K562 (cell line): ENCODE measurements around the gene EYA3. TPM values are rescaled to one million over a fixed set of nuclear protein-coding genes. Genes with fewer than 3 reads are reported as not detected.
A peak's percentile ranks its signal among the peaks of the same experiment; 100 is the strongest.

ENCODE experiments used
- ATAC-seq: fragments of 200-7000 bp; cut with Tn5 transposase; 3 replicates; pipeline ENCODE4 v1.9.1; 2020; ENCODE audit warnings: moderate library complexity
- BruUV-seq: library from RNA; stranded (reverse); fragments of 400-500 nt; replicated peaks from 2 replicates; lab custom pipeline; 2021; lab: Mats Ljungman, UMichigan
- CTCF ChIA-PET: fragments of 300-600 bp; formaldehyde crosslinking; extraction: SDS; loops from one replicate; lab custom pipeline; 2021; ENCODE audit warnings: low intra/inter-chr PET ratio; lab: Yijun Ruan, JAX
- POLR2A ChIA-PET: fragments of 300-600, 350-650 bp; sonication (Branson Sonifier 250); formaldehyde crosslinking; extraction: SDS; loops from one replicate; lab custom pipeline; 2021; ENCODE audit warnings: antibody characterized with exemption, inconsistent platforms; lab: Yijun Ruan, JAX
- DNase-seq, 4 experiments: peaks; one replicate each; pipeline versions ENCODE4 v3.0.0 to v3.0.0-alpha.2; 2011 to 2018; ENCODE audit warnings: low spot score in 3 of 4, mixed read lengths in 3 of 4; ENCODE audit errors: extremely low read depth in 1 of 4
- FAIRE-seq: peaks from 2 replicates; lab custom pipeline; 2011; peaks lifted over from hg19 to GRCh38; lab: Jason Lieb, UNC
- H2AFZ ChIP-seq: 2 replicates; pipeline ENCODE4 v1.6.0; 2011; ENCODE audit warnings: low read depth, low read length, control low read depth, inconsistent platforms
- H3K27ac ChIP-seq: fragments of 200-600 bp; 3 replicates; pipeline ENCODE4 v1.8.0; 2011; ENCODE audit warnings: low read depth, mild to moderate bottlenecking, control low read depth, inconsistent platforms, low read length, moderate library complexity, mixed read lengths; ENCODE audit errors: extremely low read depth
- H3K27me3 ChIP-seq, 2 experiments: fragments of 300-600 bp in 1 of 2; 2 replicates in 1 of 2; 3 replicates in 1 of 2; pipeline versions ENCODE4 v1.6.0 to v1.8.0; 2011; ENCODE audit warnings: inconsistent platforms in 2 of 2, low read length in 2 of 2, mild to moderate bottlenecking in 1 of 2, mixed read lengths in 1 of 2, moderate library complexity in 1 of 2; ENCODE audit not compliant: control insufficient read depth in 2 of 2, insufficient read depth in 2 of 2
- H3K36me3 ChIP-seq: fragments of 300-600 bp; 3 replicates; pipeline ENCODE4 v1.8.0; 2011; ENCODE audit warnings: mild to moderate bottlenecking, low read length, inconsistent platforms; ENCODE audit not compliant: control insufficient read depth, insufficient read depth
- H3K4me1 ChIP-seq, 2 experiments: fragments of 200-600 bp in 1 of 2; replicated peaks in 1 of 2; 2 replicates in 1 of 2; 3 replicates in 1 of 2; pipeline versions ENCODE4 v1.5.1 to v1.8.0; 2011; ENCODE audit warnings: inconsistent platforms in 2 of 2, low read length in 2 of 2, mild to moderate bottlenecking in 1 of 2, mixed read lengths in 1 of 2, moderate library complexity in 1 of 2; ENCODE audit not compliant: control insufficient read depth in 2 of 2, insufficient read depth in 2 of 2
- H3K4me2 ChIP-seq: 2 replicates; pipeline ENCODE4 v1.6.1; 2011; ENCODE audit warnings: low read length, control low read depth, inconsistent platforms, mixed read lengths; ENCODE audit not compliant: insufficient read depth
- H3K4me3 ChIP-seq: fragments of 200-600 bp; sonication (generic), shearing (Covaris generic); 2 replicates; pipeline ENCODE4 v1.5.1; 2016; ENCODE audit warnings: control low read depth, inconsistent platforms
- H3K79me2 ChIP-seq: fragments of 200-600 bp; 3 replicates; pipeline ENCODE4 v1.8.0; 2011; ENCODE audit warnings: low read length, inconsistent platforms; ENCODE audit not compliant: control insufficient read depth, insufficient read depth
- H3K9ac ChIP-seq, 2 experiments: 2 replicates each; pipeline versions ENCODE4 v1.6.0 to v1.6.1; 2011; ENCODE audit warnings: low read depth in 2 of 2, low read length in 2 of 2, control low read depth in 1 of 2, inconsistent platforms in 1 of 2, mild to moderate bottlenecking in 1 of 2, mixed read lengths in 1 of 2; ENCODE audit not compliant: insufficient read depth in 1 of 2
- H3K9me1 ChIP-seq: one replicate; pipeline ENCODE4 v1.6.0; 2011; ENCODE audit warnings: inconsistent platforms, mild to moderate bottlenecking, low read length, moderate library complexity; ENCODE audit not compliant: control insufficient read depth, insufficient read depth
- H3K9me3 ChIP-seq: replicated peaks from 2 replicates; pipeline ENCODE4 v1.5.1; 2011; ENCODE audit warnings: low read depth, low read length, inconsistent platforms; ENCODE audit not compliant: control insufficient read depth, insufficient read depth
- H4K20me1 ChIP-seq: replicated peaks from 2 replicates; pipeline ENCODE4 v1.6.1; 2011; ENCODE audit warnings: low read length, inconsistent platforms, mixed read lengths; ENCODE audit not compliant: control insufficient read depth, insufficient read depth
- CBFB ChIP-seq: sonication (generic); formaldehyde crosslinking; IDR thresholded peaks from 2 replicates; pipeline ENCODE4 v1.4.0; 2020; ENCODE audit warnings: mild to moderate bottlenecking, missing genetic modification reagents
- CEBPG ChIP-seq, 3 experiments: fragments of 200-800 bp in 1 of 3; sonication (Bioruptor generic) in 1 of 3; sonication (generic) in 1 of 3; formaldehyde crosslinking in 1 of 3; IDR thresholded peaks in 2 of 3; conservative IDR thresholded peaks in 1 of 3; 2 replicates each; pipeline versions ENCODE4 v1.6.1 to v1.8.0; 2016 to 2022; ENCODE audit warnings: missing compliant biosample characterization in 2 of 3, missing genetic modification characterization in 2 of 3, mild to moderate bottlenecking in 1 of 3, missing genetic modification reagents in 1 of 3
- FOSL1 ChIP-seq: fragments of 200-800 bp; sonication (Bioruptor generic); conservative IDR thresholded peaks from 2 replicates; pipeline ENCODE4 v1.6.1; 2016; ENCODE audit warnings: missing genetic modification characterization, missing compliant biosample characterization
- FOXK2 ChIP-seq, 2 experiments: fragments of 450-650 bp; IDR thresholded peaks in 1 of 2; conservative IDR thresholded peaks in 1 of 2; 2 replicates each; pipeline ENCODE4 v1.6.1; 2016; ENCODE audit warnings: low read depth in 2 of 2, mild to moderate bottlenecking in 1 of 2
- HDAC8 ChIP-seq: fragments of 450-650 bp; IDR thresholded peaks from 2 replicates; pipeline ENCODE4 v1.6.1; 2016; ENCODE audit warnings: mild to moderate bottlenecking, missing genetic modification characterization, moderate library complexity, missing compliant biosample characterization
- MAFF ChIP-seq: IDR thresholded peaks from 2 replicates; pipeline ENCODE4 v1.6.1; 2012; ENCODE audit warnings: low read length, improper control_type of control experiment
- POLR2G ChIP-seq: fragments of 200-400 bp; formaldehyde crosslinking; IDR thresholded peaks from 2 replicates; pipeline ENCODE4 v1.6.1; 2017; ENCODE audit warnings: low read depth, mild to moderate bottlenecking, antibody characterized with exemption, low read length, moderate library complexity
- PRMT5 ChIP-seq: sonication (generic); formaldehyde crosslinking; IDR thresholded peaks from 2 replicates; pipeline ENCODE4 v1.5.0; 2020; ENCODE audit warnings: missing genetic modification reagents
- TCFL5 ChIP-seq: fragments of 250-450 bp; sonication (Bioruptor Pico); conservative IDR thresholded peaks from 2 replicates; pipeline ENCODE4 v1.6.1; 2021; ENCODE audit warnings: mild to moderate bottlenecking, moderate library complexity, matching md5 sums
- ZNF282 ChIP-seq: sonication (generic); formaldehyde crosslinking; IDR thresholded peaks from 2 replicates; pipeline ENCODE4 v1.8.1; 2023; ENCODE audit warnings: missing genetic modification reagents
- WGBS: fragments of 100-300 bp; shearing (Covaris generic); methylation state at CpG from one replicate; pipeline ENCODE4 v1.1.6; 2016; ENCODE audit warnings: low coverage, mixed read lengths; ENCODE audit not compliant: insufficient coverage; ENCODE audit errors: missing lambda C conversion rate; 5-methylcytosine and 5-hydroxymethylcytosine counted together
- in situ Hi-C: fragments of 300-500 bp; cut with MboI; formaldehyde crosslinking; loops from 4 replicates; pipeline ENCODE4 v1.15.0; 2018; ENCODE audit warnings: inconsistent platforms, mixed read lengths
- intact Hi-C: fragments of 100-400 bp; cut with micrococcal nuclease; formaldehyde crosslinking; loops from 2 replicates; pipeline ENCODE4 v1.14.2; 2022
- polyA plus RNA-seq, 8 experiments: library from polyadenylated mRNA; depleted of rRNA in 4 of 8; stranded (reverse) in 5 of 8; unstranded in 3 of 8; fragments of >200 nt; fragmentation: Nextera tagmentation in 2 of 8; fragmentation: Illumina TruSeq in 1 of 8; extraction: Ambion mirVana in 2 of 8; extraction: Trizol in 1 of 8; gene quantifications; 2 replicates each; pipeline versions ENCODE4 v1.2.1 to v1.2.3, GENCODE V29; 2011 to 2014; ENCODE audit warnings: inconsistent platforms in 1 of 8, missing spikeins in 1 of 8
- total RNA-seq, 7 experiments: library from RNA; depleted of rRNA in 6 of 7; stranded (reverse); fragments of >200 nt in 6 of 7; fragmentation: Illumina TruSeq in 2 of 7; extraction: Trizol in 2 of 7; gene quantifications; 2 replicates each; pipeline versions ENCODE4 v1.2.1 to v1.2.3, GENCODE V29; 2011 to 2021; ENCODE audit warnings: low replicate concordance in 1 of 7
- TF ChIP-seq, protein P1 (sequence below): sonication (generic); formaldehyde crosslinking; IDR thresholded peaks from 2 replicates; pipeline ENCODE4 v1.8.1; 2022; ENCODE audit warnings: missing genetic modification reagents

The EYA3 gene
- total and polyA plus RNA-seq, 9 of the 15 experiments (the other 6 are each of a cell fraction or from before 2014, with no cell fraction given) = 21.7 to 64.0 (median 43.6) TPM

DNA sequence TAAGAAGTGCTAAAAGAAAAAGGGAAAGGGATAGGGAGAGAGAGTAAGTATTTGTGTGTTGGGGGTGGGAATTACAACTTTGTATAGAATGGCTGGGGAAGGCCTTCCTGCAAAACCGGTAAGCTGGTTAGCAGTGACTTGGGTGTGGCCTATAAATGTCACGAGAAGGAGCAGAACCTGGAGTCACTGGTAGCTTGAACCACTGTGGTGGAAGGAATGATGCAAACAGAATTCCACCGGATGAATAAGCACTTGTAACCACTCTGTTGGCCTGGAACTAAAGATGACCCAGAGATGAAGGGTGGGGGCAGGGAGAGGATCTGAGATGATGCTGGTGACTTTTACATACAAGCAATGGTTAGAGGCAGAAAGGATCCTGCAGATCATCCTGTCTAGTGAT is 119.7 kb downstream of the EYA3 start (continued):
- TF ChIP-seq FOSL1 (tag) (0 out of 2 replicates have a peak, but pooled peaks have one; percentile 14), MAFF (no peak), ZNF282 (CRISPR knock-in tag) (no peak), PRMT5 (CRISPR knock-in tag) (no peak), TCFL5 (CRISPR knock-in tag) (no peak), CEBPG (CRISPR knock-in tag; IDR thresholded peaks at IDR 0.05) (no peak), CEBPG (tag; conservative IDR thresholded peaks at IDR 0.05 in 1 of 2, IDR thresholded peaks at IDR 0.05 in 1 of 2) (peak in 1 of 2 experiments; percentile 54; a peak in 1 of 4 replicates), FOXK2 (conservative IDR thresholded peaks at IDR 0.05 in 1 of 2, IDR thresholded peaks at IDR 0.05 in 1 of 2; ENCODE audit: low read depth in 2 of 2) (no peak)

- intact Hi-C loops = no loop called here
- H3K27ac ChIP-seq = no peak overlapping the region
- no peak for ATAC-seq
- H2AFZ ChIP-seq = no peak overlapping the region
- peaks cover 37% of the 10 kb centered on the region for H3K36me3 ChIP-seq
- no peaks in the 10 kb centered on the region for H3K9me3 ChIP-seq
- no peaks in the 10 kb centered on the region for H3K27me3 ChIP-seq
- no peak overlapping the region for H3K4me2 ChIP-seq
- no peak overlapping the region for H3K4me3 ChIP-seq
- H3K4me1 ChIP-seq = peaks cover 0 to 9% of the 10 kb centered on the region in 2 experiments; a peak in 1 of 5 replicates
- ChIA-PET POLR2A (interaction anchor here (0.6 to 1.6 kb wide), 5 partner anchors 9 to 490 kb away, joined by 3 to 4 read pairs (median 3); no protein-coding TSS in a partner anchor), CTCF (no interaction called here)
- no TSS peak for BruUV-seq
- FAIRE-seq = no peak
- no peaks in the 10 kb centered on the region for H3K79me2 ChIP-seq
- TF ChIP-seq HDAC8 (tag) (no peak), POLR2G (no peak), CBFB (CRISPR knock-in tag) (no peak)
- TF ChIP-seq, protein P1, sequence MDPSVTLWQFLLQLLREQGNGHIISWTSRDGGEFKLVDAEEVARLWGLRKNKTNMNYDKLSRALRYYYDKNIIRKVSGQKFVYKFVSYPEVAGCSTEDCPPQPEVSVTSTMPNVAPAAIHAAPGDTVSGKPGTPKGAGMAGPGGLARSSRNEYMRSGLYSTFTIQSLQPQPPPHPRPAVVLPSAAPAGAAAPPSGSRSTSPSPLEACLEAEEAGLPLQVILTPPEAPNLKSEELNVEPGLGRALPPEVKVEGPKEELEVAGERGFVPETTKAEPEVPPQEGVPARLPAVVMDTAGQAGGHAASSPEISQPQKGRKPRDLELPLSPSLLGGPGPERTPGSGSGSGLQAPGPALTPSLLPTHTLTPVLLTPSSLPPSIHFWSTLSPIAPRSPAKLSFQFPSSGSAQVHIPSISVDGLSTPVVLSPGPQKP = no peak
- H3K9ac ChIP-seq = no peak overlapping the region; a peak in 1 of 4 replicates
- no peaks in the 10 kb centered on the region for H3K9me1 ChIP-seq
- no peaks in the 10 kb centered on the region for H4K20me1 ChIP-seq
- DNase-seq = no peak
- in situ Hi-C loops = loop anchor here (5.0 kb wide), 1 partner anchor 106 kb away; no protein-coding TSS in a partner anchor
- WGBS = 58% methylated on average over 4 of the region's 4 CpGs
Measured at GRCh38 chr1:27967884-27968466, 120.4 kb downstream of the EYA3 start.
